Right lobe of liver (tissue), 6 donors: ENCODE data around the gene CEP72. TPM values are rescaled to one million over a fixed set of nuclear protein-coding genes. Genes with fewer than 3 reads are reported as not detected.
A peak's percentile ranks its signal among the peaks of the same experiment; 100 is the strongest.
"Not testable (repeated sequence)": the region's sequence is repeated elsewhere in the genome, so short reads cannot be mapped to it uniquely, and the experiment has no call there.

Experiments used
- ATAC-seq, 4 donors: fragments of 200-7000 bp; cut with Tn5 transposase; one replicate each; pipeline ENCODE4 v1.9.1; 2020; ENCODE audit warnings: mild to moderate bottlenecking in 4 of 4, moderate library complexity in 4 of 4
- DNase-seq, 3 donors: peaks; one replicate each; pipeline ENCODE4 v3.0.0-alpha.2; 2020
- H3K27ac ChIP-seq, 3 donors: fragments of 200-600 bp; one replicate each; pipeline ENCODE4 v1.8.0; 2022
- H3K27me3 ChIP-seq, 2 donors: fragments of 200-600 bp; one replicate each; pipeline ENCODE4 v1.8.0; 2022
- H3K36me3 ChIP-seq, 4 donors: fragments of 200-600 bp; sonication (generic) in 1 of 4; one replicate each; pipeline versions ENCODE4 v1.5.1 to v1.8.0; 2017 to 2022; ENCODE audit warnings: control low read depth in 1 of 4
- H3K4me1 ChIP-seq, 4 donors: fragments of 200-600 bp; sonication (generic) in 1 of 4; one replicate each; pipeline versions ENCODE4 v1.5.1 to v1.8.0; 2017 to 2022; ENCODE audit warnings: control low read depth in 1 of 4
- H3K4me3 ChIP-seq, 3 donors: fragments of 200-600 bp; one replicate each; pipeline ENCODE4 v1.8.0; 2022
- H3K9me3 ChIP-seq, 4 donors: fragments of 200-600 bp; sonication (generic) in 1 of 4; one replicate each; pipeline versions ENCODE4 v1.5.1 to v1.8.0; 2017 to 2022; ENCODE audit warnings: control low read depth in 1 of 4
- POLR2A ChIP-seq: fragments of 450-650 bp; IDR thresholded peaks from one replicate; pipeline ENCODE4 v1.6.1; 2017; ENCODE audit warnings: antibody characterized with exemption, mild to moderate bottlenecking
- WGBS: methylation state at CpG from one replicate; pipeline ENCODE4 v1.1.6; 2018; ENCODE audit warnings: low coverage, low lambda C conversion rate; ENCODE audit not compliant: insufficient coverage; ENCODE audit errors: missing lambda C conversion rate; 5-methylcytosine and 5-hydroxymethylcytosine counted together
- intact Hi-C, 2 donors: fragments of 100-400 bp; cut with DNase I; formaldehyde crosslinking; loops; one replicate each; pipeline versions ENCODE4 v1.11.2 to v1.14.1; 2022
- total RNA-seq, 6 experiments: library from RNA; depleted of rRNA in 2 of 6; stranded (reverse); fragments of >200 nt in 2 of 6; fragmentation: NEBNext Ultra II Directional in 3 of 6; extraction: Animal tissue kit (Norgen Biotek cat#: 25700) in 3 of 6; gene quantifications; one replicate each; pipeline versions ENCODE4 v1.1.0 to v1.2.4, GENCODE V29; 2016 to 2023
- TF ChIP-seq, protein P1 (sequence below), 4 donors: fragments of 200-600 bp in 3 of 4; fragments of 450-650 bp in 1 of 4; IDR thresholded peaks; one replicate each; pipeline versions ENCODE4 v1.5.1 to v1.8.0; 2016 to 2022; ENCODE audit warnings: antibody characterized with exemption in 4 of 4, mild to moderate bottlenecking in 2 of 4
- donor health status: DM: no; HTN: yes; CAD: no.
- donor health status: DM: no; HTN: no; CAD: no.
- donor health status: DM: no; HTN: no; CAD: no.
- donor health status: DM: no; HTN: yes; CAD: no.
- donor health status: DM: no; HTN: yes; CAD: no.

CEP72 gene
- total RNA-seq, 6 experiments from 2014 or later, result 3.4 to 6.0 (median 4.2) TPM

- H3K4me1 ChIP-seq, H3K27ac ChIP-seq, H3K27me3 ChIP-seq, ATAC-seq, H3K9me3 ChIP-seq, DNase-seq, H3K36me3 ChIP-seq, H3K4me3 ChIP-seq: not testable (repeated sequence)
- 94% methylated on average over 5 of the region's 17 CpGs for WGBS
- intact Hi-C loops, result loop anchor here in 1 of 2 donors (10.0 kb wide), 1 partner anchor 93 kb away; no protein-coding TSS in a partner anchor
These were observed 69.4 kb downstream of the CEP72 start for GRCh38 chr5:681317-682191.

DNA sequence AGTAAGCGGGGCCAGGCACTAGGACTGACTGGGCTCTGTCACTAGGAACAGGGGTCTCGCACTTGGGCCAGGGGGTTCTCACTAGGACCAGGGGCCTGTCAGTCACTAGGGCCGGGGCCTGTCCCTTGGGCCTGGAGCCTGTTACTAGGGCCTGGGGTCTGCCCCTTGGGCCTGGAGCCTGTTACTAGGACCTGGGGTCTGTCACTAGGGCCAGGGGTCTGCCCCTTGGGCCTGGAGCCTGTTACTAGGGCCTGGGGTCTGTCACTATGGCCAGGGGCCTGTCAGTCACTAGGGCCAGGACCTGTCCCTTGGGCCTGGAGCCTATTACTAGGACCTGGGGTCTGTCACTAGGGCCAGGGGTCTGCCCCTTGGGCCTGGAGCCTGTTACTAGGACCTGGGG lies 70.1 kb downstream of the CEP72 start:
- not testable (repeated sequence) for H3K4me1 ChIP-seq, H3K27ac ChIP-seq, H3K9me3 ChIP-seq, DNase-seq, H3K4me3 ChIP-seq, ATAC-seq, H3K36me3 ChIP-seq, H3K27me3 ChIP-seq
- intact Hi-C loops, result loop anchor here in 1 of 2 donors (10.0 kb wide), 1 partner anchor 93 kb away; no protein-coding TSS in a partner anchor
- no CpG with 5 or more reads among the region's 3 CpGs for WGBS

GRCh38 chr5:682651-683358 lies 70.7 kb downstream of the CEP72 start:
- ATAC-seq, result not testable (repeated sequence)

GRCh38 chr5:683551-684481 lies 71.7 kb downstream of the CEP72 start:
- DNase-seq, result peak in 1 of 3 donors; percentile 58
- Histone ChIP-seq H3K4me1 (no peaks in the 10 kb centered on the region), H3K9me3 (no peaks in the 10 kb centered on the region), H3K27ac (no peak overlapping the region), H3K36me3 (no peaks in the 10 kb centered on the region), H3K4me3 (no peak overlapping the region), H3K27me3 (no peaks in the 10 kb centered on the region)
- ATAC-seq, result peak; percentile 31 to 76 (median 48)
- intact Hi-C loops, result loop anchor here in 1 of 2 donors (10.0 kb wide), 1 partner anchor 91 kb away; no protein-coding TSS in a partner anchor
- 93% methylated on average over 11 of the region's 30 CpGs for WGBS
- TF ChIP-seq, protein P1, sequence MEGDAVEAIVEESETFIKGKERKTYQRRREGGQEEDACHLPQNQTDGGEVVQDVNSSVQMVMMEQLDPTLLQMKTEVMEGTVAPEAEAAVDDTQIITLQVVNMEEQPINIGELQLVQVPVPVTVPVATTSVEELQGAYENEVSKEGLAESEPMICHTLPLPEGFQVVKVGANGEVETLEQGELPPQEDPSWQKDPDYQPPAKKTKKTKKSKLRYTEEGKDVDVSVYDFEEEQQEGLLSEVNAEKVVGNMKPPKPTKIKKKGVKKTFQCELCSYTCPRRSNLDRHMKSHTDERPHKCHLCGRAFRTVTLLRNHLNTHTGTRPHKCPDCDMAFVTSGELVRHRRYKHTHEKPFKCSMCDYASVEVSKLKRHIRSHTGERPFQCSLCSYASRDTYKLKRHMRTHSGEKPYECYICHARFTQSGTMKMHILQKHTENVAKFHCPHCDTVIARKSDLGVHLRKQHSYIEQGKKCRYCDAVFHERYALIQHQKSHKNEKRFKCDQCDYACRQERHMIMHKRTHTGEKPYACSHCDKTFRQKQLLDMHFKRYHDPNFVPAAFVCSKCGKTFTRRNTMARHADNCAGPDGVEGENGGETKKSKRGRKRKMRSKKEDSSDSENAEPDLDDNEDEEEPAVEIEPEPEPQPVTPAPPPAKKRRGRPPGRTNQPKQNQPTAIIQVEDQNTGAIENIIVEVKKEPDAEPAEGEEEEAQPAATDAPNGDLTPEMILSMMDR (IDR thresholded peaks at IDR 0.05), result no peak
- no peak for TF ChIP-seq POLR2A

More at GRCh38 chr5:682651-683358, 70.7 kb downstream of the CEP72 start:
- H3K36me3 ChIP-seq, H3K9me3 ChIP-seq, H3K4me3 ChIP-seq, DNase-seq, H3K27ac ChIP-seq, H3K4me1 ChIP-seq, H3K27me3 ChIP-seq: not testable (repeated sequence)
- 60% methylated on average over 1 of the region's 17 CpGs for WGBS
- intact Hi-C loops, result loop anchor here in 1 of 2 donors (10.0 kb wide), 1 partner anchor 92 kb away; no protein-coding TSS in a partner anchor

GRCh38 chr5:684751-685216 lies 72.6 kb downstream of the CEP72 start:
- Histone ChIP-seq H3K36me3 (no peaks in the 10 kb centered on the region), H3K27me3 (no peaks in the 10 kb centered on the region), H3K4me3 (no peak overlapping the region), H3K27ac (no peak overlapping the region), H3K9me3 (no peaks in the 10 kb centered on the region), H3K4me1 (no peaks in the 10 kb centered on the region)
- TF ChIP-seq, protein P1 (IDR thresholded peaks at IDR 0.05), result no peak
- no peak for TF ChIP-seq POLR2A
- 90% methylated on average over 2 of the region's 17 CpGs for WGBS
- DNase-seq (peak in 1 of 3 donors; percentile 50), ATAC-seq (peak in 3 of 4 donors; percentile 43 to 49 (median 44))
- intact Hi-C loops, result loop anchor here in 1 of 2 donors (10.0 kb wide), 1 partner anchor 90 kb away; no protein-coding TSS in a partner anchor
